Astrocyte (in vitro differentiated cells and primary cell): ENCODE results near the gene MAPKBP1.

Source experiments
- EZH2 ChIP-seq: IDR thresholded peaks from 2 replicates; pipeline ENCODE4 v1.6.1; 2012; ENCODE audit warnings: mild to moderate bottlenecking, low read length, inconsistent platforms; ENCODE audit not compliant: insufficient read depth
- TF ChIP-seq, protein P1 (sequence below): IDR thresholded peaks from 2 replicates; pipeline ENCODE4 v1.5.1; 2011; ENCODE audit warnings: low read depth, mild to moderate bottlenecking, inconsistent platforms, low read length, moderate library complexity; ENCODE audit not compliant: insufficient read depth

- no peak for TF ChIP-seq EZH2
- TF ChIP-seq, protein P1, sequence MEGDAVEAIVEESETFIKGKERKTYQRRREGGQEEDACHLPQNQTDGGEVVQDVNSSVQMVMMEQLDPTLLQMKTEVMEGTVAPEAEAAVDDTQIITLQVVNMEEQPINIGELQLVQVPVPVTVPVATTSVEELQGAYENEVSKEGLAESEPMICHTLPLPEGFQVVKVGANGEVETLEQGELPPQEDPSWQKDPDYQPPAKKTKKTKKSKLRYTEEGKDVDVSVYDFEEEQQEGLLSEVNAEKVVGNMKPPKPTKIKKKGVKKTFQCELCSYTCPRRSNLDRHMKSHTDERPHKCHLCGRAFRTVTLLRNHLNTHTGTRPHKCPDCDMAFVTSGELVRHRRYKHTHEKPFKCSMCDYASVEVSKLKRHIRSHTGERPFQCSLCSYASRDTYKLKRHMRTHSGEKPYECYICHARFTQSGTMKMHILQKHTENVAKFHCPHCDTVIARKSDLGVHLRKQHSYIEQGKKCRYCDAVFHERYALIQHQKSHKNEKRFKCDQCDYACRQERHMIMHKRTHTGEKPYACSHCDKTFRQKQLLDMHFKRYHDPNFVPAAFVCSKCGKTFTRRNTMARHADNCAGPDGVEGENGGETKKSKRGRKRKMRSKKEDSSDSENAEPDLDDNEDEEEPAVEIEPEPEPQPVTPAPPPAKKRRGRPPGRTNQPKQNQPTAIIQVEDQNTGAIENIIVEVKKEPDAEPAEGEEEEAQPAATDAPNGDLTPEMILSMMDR: no peak
Measured at GRCh38 chr15:41842229-41842628, 67.9 kb downstream of the MAPKBP1 start.
